GM18511 (cell line): Measurements from ENCODE around the gene SALL1.
A peak's percentile ranks its signal among the peaks of the same experiment; 100 is the strongest.

Source experiments
- ATAC-seq: cut with Tn5 transposase; IDR thresholded peaks from one replicate; pipeline ENCODE4 v1.9.1; 2021; ENCODE audit warnings: mild to moderate bottlenecking, moderate library complexity; ENCODE audit not compliant: unreplicated experiment

SALL1 gene

GRCh38 chr16:51150888-51151320, at the start of gene SALL1:
Gene SALL1, minus strand, starts transcription at chr16:51151270. Its CDS starts 29 bp downstream, at chr16:51151241.
- no peak for ATAC-seq

GRCh38 chr16:51200793-51201192, 49.7 kb upstream of the SALL1 start:
- no peak for ATAC-seq

GRCh38 chr16:51197953-51198748, 47.1 kb upstream of the SALL1 start:
- ATAC-seq: no peak

- no peak for ATAC-seq
Measured at GRCh38 chr16:51193879-51194278, 42.8 kb upstream of the SALL1 start.

GRCh38 chr16:51184702-51185433, 33.8 kb upstream of the SALL1 start:
- peak; percentile 81 for ATAC-seq

GRCh38 chr16:51181503-51181811, 30.4 kb upstream of the SALL1 start:
- ATAC-seq: no peak

GRCh38 chr16:51180719-51181502, 29.8 kb upstream of the SALL1 start:
- no peak for ATAC-seq

GRCh38 chr16:51175081-51175480, 24.0 kb upstream of the SALL1 start:
- no peak for ATAC-seq

GRCh38 chr16:51172368-51172767, 21.3 kb upstream of the SALL1 start:
- no peak for ATAC-seq

GRCh38 chr16:51168755-51169154, 17.7 kb upstream of the SALL1 start:
- ATAC-seq: no peak

GRCh38 chr16:51167170-51167895, 16.3 kb upstream of the SALL1 start:
- ATAC-seq: no peak

GRCh38 chr16:51166541-51166940, 15.5 kb upstream of the SALL1 start:
- ATAC-seq: no peak

- ATAC-seq: no peak
Measured at GRCh38 chr16:51166091-51166490, 15.0 kb upstream of the SALL1 start.

GRCh38 chr16:51165043-51165442, 14.0 kb upstream of the SALL1 start:
- no peak for ATAC-seq

- ATAC-seq: no peak
Measured at GRCh38 chr16:51164574-51164973, 13.5 kb upstream of the SALL1 start.

GRCh38 chr16:51163894-51164566, 13.0 kb upstream of the SALL1 start:
- no peak for ATAC-seq

- ATAC-seq: no peak
Measured at GRCh38 chr16:51163366-51163765, 12.3 kb upstream of the SALL1 start.

- no peak for ATAC-seq
Measured at GRCh38 chr16:51161440-51162195, 10.5 kb upstream of the SALL1 start.

GRCh38 chr16:51159865-51160264, 8.8 kb upstream of the SALL1 start:
- no peak for ATAC-seq

GRCh38 chr16:51159296-51159695, 8.2 kb upstream of the SALL1 start:
- no peak for ATAC-seq
